NCI-H1436 treated with DMSO at 0.1 percent for 48 hours (cell line): Measurements from ENCODE around the gene RIN3.

Experiments
- DNase-seq: peaks from one replicate; lab custom pipeline; 2025; lab: John Stamatoyannopoulos, UW

Gene RIN3

DNA sequence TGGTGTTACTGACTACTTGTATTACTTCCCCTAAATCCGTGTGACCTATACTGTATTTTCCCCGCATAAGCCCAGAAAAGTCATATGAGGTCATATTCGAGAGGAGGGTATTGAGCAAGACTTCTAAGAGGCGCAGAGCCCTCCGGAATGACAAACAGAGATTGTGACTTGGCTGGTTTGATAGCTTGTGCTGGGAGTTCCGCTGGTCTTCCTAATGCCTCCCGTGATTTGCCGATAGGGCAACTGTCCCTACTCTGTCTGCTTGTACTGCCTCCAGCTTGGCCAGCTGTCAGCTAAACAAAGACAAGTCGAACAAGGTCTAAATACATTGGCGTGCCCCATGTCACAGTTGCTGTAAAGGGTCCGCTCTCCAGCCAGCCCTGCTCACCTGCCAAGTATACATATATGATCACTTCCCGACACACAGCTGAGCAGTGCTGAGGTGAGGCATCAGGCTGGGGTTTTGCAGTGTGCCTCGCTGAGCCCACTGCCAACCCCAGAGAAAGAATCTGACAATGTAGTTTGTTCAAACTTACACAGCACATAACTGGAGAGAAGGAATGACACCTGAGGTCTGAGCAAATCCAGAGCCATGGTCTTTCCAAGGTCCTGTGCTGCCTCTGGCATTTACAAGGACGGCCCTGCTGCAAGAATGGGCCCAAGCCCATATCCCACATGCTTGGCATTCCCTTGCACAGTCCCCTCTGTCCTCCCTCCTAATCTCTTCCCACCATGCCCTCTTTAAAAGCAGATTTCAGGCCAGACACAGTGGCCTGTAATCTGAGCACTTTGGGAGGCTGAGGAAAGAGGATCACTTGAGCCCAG is 211.1 kb downstream of the RIN3 start:
- DNase-seq, result no peak

DNA sequence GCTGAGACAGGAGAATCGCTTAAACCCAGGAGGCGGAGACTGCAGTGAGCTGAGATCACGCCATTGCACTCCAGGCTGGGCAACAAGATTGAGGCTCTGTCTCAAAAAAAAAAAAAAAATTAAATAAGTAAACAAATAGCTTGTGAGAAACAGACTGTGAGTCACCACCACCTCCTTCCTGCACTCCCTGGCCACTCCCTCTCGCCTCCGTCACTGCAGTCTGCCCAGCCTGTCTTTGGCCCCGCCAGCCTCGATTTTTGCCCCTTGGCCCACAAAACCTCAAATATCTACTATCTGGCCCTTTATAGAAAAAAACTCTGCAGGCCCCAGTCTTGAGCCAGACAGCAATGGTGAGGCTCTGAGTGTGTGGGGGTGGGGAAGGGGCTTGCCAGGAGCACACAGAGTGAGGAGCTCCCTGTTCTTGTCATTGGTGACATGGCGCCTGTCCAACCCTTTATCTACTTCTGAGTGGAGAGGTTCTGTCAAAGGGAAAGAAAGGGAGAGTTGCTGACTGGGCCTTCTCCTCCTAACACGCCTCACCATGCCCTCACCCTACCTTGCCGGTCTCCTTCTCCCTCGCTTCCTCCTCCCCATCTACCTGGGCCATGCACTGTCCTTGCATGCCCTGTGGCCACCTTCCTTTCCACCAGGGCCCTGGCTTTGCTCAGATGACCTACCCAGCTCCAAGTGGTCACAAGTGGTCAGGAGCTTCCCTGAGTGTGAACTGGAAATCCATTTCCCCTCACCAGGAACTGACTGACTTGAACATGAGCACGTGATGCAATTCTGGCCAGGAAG is 212.8 kb downstream of the RIN3 start:
- DNase-seq, result no peak

- no peak for DNase-seq
Measured at GRCh38 chr14:92726933-92727262, 213.3 kb downstream of the RIN3 start.

DNA sequence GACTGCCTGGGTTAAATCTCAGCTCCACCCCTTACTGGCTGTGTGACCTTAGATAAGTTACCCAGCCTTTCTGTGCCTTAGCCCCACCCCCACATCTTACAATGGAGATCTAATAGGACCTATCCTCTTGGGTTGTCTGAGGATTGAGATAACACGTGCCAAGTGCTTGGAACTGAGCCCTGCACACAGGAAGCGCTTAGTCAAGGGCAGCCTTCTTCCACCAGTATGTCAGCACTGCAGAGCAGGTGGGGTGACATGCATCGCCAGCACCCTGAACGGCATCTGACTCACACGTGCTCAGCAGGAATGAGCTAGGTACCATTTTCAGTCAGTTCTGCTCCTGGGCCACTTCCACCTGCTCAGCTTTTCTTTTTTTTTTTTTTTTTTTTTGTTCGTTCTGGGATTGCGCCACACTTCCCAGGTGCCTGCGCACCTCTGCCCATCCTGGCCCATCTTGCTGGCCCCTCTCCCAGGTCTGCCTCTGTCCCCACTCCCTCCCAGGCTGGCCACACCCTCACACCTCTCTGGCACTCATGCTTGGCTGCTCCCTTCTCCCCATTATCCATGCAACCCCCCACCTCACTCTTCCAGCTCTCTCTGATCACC is 215.3 kb downstream of the RIN3 start:
- peak; percentile 14 for DNase-seq

DNA sequence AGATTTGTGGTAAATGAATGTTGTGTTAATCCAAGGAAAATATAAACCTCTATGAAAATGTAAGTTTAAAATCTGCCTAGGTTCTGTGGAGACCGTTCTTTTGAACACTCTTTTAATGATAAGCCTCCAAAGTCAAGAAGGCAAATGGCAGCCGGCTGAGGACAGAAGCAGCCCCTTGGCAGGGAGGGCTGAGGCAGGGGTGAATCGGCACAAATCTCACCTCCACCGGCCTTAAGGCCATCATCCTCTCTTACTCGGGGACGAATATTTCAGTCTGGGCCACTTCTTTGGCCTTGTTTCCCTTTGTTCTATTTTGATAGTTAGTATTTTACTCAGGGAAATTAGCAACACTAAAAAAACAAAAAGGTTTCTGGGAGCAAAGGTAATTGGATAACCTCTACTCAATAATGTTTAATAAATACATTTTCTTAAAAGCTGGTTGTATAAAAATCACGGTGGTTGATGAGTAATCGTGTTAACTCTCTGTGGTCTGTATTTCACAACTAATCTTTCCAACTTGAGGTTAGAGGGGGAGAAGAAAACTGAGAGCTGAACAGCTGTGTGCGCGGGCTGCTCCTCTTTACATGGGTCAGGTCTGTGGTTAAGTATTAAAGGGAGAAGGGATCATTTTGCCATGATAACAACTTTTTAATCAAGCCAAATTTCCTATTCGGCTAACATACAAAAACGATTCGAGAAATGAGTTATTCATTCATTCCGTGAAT is 216.2 kb downstream of the RIN3 start:
- no peak for DNase-seq

DNA sequence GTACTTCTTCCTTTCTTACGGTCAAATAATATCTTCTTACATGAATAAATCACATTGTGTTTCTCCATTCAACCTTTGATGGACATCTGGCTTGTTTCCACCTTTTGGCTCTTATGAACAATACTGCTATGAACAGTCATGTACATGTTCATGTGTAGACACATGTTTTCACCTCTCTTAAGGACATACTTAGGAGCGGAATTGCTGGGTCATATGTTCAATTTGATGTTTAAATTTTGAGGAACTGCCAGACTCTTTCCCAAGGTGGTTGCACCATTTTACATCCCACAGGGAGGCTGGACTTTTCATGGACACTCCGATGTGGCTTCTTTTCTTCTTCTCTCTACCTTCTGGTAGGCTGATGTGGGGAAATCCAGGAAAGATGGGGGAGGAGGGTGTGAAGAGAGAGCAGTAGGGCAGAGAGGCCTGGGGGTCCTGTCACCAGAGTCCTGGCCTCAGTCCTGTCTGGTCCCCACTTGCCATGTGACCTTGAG is 218.1 kb downstream of the RIN3 start:
- DNase-seq, result no peak

- no peak for DNase-seq
Measured at GRCh38 chr14:92733007-92733406, 219.4 kb downstream of the RIN3 start.

GRCh38 chr14:92734618-92735017 is 221.0 kb downstream of the RIN3 start:
- no peak for DNase-seq

- DNase-seq, result no peak
Measured at GRCh38 chr14:92735344-92735743, 221.8 kb downstream of the RIN3 start.

DNA sequence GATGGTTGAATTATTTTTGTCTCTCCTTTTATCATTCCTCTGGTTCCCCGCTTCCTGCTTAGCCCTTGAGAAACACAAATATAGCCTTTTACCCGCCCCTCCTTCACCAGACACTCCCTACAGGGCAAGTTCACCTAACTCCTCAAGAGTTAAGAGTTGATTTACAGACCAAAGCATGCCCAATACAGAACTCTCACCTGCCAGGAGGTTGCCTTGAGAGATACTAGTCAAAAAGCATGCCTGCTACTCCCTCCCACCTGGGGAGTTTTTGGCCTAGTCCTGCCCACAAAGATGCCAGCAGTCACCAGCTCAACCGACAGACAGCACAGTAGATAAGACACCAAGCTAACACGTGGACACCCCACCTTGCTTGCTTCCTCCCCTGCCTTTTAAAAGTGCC is 223.6 kb downstream of the RIN3 start:
- DNase-seq, result no peak

DNA sequence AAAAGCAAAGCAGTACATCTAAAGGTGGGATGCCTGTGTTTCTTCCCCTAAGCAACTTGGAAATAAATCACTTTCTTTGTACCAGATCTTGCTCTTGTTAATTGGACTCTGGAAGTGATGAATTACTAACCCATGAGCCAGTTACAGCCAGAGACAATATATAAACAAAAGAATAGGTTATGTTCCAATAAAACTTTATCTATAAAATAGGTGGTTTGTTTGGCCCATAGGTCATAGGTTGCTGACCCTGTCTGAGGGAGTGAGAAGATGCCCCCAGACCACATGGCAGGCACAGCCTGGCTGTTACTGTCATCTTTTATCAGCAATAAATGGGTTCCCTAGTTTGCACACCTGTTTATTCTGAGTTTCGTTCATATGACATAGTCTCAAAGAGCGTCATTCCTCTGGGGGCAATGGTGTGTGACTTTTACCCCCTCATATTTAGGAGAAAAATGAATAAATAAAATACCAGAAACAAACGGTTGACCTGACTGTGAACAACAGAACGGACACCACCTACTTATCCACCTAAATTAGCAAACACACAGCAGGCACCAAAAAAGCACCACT is 224.1 kb downstream of the RIN3 start:
- no peak for DNase-seq
